Gastroesophageal sphincter (tissue), 3 donors: ENCODE data around the gene ZBTB43.

Experiments used
- POLR2AphosphoS5 ChIP-seq: sonication (generic); formaldehyde crosslinking; IDR thresholded peaks from one replicate; pipeline ENCODE4 v1.6.1; 2017; ENCODE audit warnings: antibody characterized with exemption
- TF ChIP-seq, protein P1 (sequence below), 4 experiments: fragments of 200-600 bp in 2 of 4; fragments of 450-650 bp in 2 of 4; sonication (generic) in 1 of 4; IDR thresholded peaks; one replicate each; pipeline ENCODE4 v1.5.1; 2017 to 2019; ENCODE audit warnings: antibody characterized with exemption in 4 of 4, mild to moderate bottlenecking in 2 of 4, moderate library complexity in 2 of 4

- TF ChIP-seq, protein P1, sequence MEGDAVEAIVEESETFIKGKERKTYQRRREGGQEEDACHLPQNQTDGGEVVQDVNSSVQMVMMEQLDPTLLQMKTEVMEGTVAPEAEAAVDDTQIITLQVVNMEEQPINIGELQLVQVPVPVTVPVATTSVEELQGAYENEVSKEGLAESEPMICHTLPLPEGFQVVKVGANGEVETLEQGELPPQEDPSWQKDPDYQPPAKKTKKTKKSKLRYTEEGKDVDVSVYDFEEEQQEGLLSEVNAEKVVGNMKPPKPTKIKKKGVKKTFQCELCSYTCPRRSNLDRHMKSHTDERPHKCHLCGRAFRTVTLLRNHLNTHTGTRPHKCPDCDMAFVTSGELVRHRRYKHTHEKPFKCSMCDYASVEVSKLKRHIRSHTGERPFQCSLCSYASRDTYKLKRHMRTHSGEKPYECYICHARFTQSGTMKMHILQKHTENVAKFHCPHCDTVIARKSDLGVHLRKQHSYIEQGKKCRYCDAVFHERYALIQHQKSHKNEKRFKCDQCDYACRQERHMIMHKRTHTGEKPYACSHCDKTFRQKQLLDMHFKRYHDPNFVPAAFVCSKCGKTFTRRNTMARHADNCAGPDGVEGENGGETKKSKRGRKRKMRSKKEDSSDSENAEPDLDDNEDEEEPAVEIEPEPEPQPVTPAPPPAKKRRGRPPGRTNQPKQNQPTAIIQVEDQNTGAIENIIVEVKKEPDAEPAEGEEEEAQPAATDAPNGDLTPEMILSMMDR (IDR thresholded peaks at IDR 0.05), result no peak
- TF ChIP-seq POLR2AphosphoS5, result no peak
Observed at GRCh38 chr9:126797903-126798302, 6.9 kb upstream of the ZBTB43 start.
